Aorta (tissue), 5 donors: ENCODE results near the gene RAB35. TPM values are rescaled to one million over a fixed set of nuclear protein-coding genes. Genes with fewer than 3 reads are reported as not detected.

Experiments used
- ATAC-seq: fragments of 200-7000 bp; cut with Tn5 transposase; one replicate; pipeline ENCODE4 v1.9.1; 2022; ENCODE audit warnings: moderate library complexity; ENCODE audit not compliant: low FRiP score
- DNase-seq, 2 donors: peaks; one replicate each; pipeline ENCODE4 v3.0.0-alpha.2; 2020
- H3K27ac ChIP-seq, 2 donors: one replicate each; pipeline ENCODE4 v1.5.1; 2013; ENCODE audit warnings: low read length in 2 of 2, mild to moderate bottlenecking in 2 of 2, moderate library complexity in 2 of 2, control low read depth in 1 of 2, inconsistent platforms in 1 of 2, low read depth in 1 of 2
- H3K27me3 ChIP-seq, 2 donors: one replicate each; pipeline ENCODE4 v1.6.1; 2013; ENCODE audit warnings: control low read depth in 1 of 2, low read length in 1 of 2, mild to moderate bottlenecking in 1 of 2, moderate library complexity in 1 of 2; ENCODE audit not compliant: insufficient read depth in 2 of 2, control insufficient read depth in 1 of 2
- H3K36me3 ChIP-seq, 2 donors: one replicate each; pipeline ENCODE4 v1.6.1; 2013; ENCODE audit warnings: control low read depth in 1 of 2, low read length in 1 of 2, mild to moderate bottlenecking in 1 of 2; ENCODE audit not compliant: insufficient read depth in 2 of 2, control insufficient read depth in 1 of 2
- H3K4me1 ChIP-seq, 2 donors: one replicate each; pipeline ENCODE4 v1.6.1; 2013; ENCODE audit warnings: low read length in 2 of 2, control low read depth in 1 of 2, mild to moderate bottlenecking in 1 of 2, moderate library complexity in 1 of 2; ENCODE audit not compliant: insufficient read depth in 2 of 2, control insufficient read depth in 1 of 2
- H3K4me3 ChIP-seq, 2 donors: one replicate each; pipeline ENCODE4 v1.5.1; 2013; ENCODE audit warnings: low read length in 2 of 2, control low read depth in 1 of 2, mild to moderate bottlenecking in 1 of 2
- H3K9me3 ChIP-seq: one replicate; pipeline ENCODE4 v1.6.1; 2013; ENCODE audit warnings: mild to moderate bottlenecking, low read length; ENCODE audit not compliant: control insufficient read depth
- WGBS, 2 donors: extraction: QIAGEN DNeasy Blood & Tissue Kit; methylation state at CpG; one replicate each; pipeline ENCODE4 v1.1.7; 2013; 5-methylcytosine and 5-hydroxymethylcytosine counted together
- intact Hi-C, 2 donors: fragments of 100-400 bp; cut with DNase I; formaldehyde crosslinking; loops; one replicate each; pipeline versions ENCODE4 v1.14.2 to v1.15.0; 2022
- long read RNA-seq, 2 donors: library from polyadenylated mRNA; unstranded; transcript quantifications; one replicate each; pipeline ENCODE4 v2.0.0, GENCODE V29; 2020 to 2021
- polyA plus RNA-seq, 2 donors: library from polyadenylated mRNA; stranded (reverse); fragments of 200-250 nt; gene quantifications; one replicate each; pipeline ENCODE4 v1.2.3, GENCODE V29; 2013
- total RNA-seq, 2 donors: library from RNA; stranded (reverse); fragmentation: NEBNext Ultra II Directional; extraction: Animal tissue kit (Norgen Biotek cat#: 25700); gene quantifications; one replicate each; pipeline ENCODE4 v1.2.1, GENCODE V29; 2021
- donor health status: healthy with polysubstance abuse.
- donor health status: Bipolar disorder and iron deficiency.
- donor health status: DM: no; HTN: no; CAD: no.
- donor health status: DM: no; HTN: no; CAD: no.
- donor health status: DM: yes; HTN: yes; CAD: no.

RAB35 gene
- total RNA-seq = 10 to 100 TPM; 47.4 to 52.6 TPM
- polyA plus RNA-seq = 10 to 100 TPM; 15.7 to 23.7 TPM
- long read RNA-seq, donor 1, transcript RAB35-201 (6 exons, 2,945 nt) = major isoform, 62 of 73 reads
- long read RNA-seq, donor 1, partial matches to known transcripts = 2 of 73 reads
- long read RNA-seq, donor 1, other reads (novel, unspliced or antisense) = 7 of 73 reads
- long read RNA-seq, donor 2, partial matches to known transcripts = 1 of 7 reads
- long read RNA-seq, donor 2, other reads (novel, unspliced or antisense) = 4 of 7 reads

GRCh38 chr12:120116441-120116791 lies at the start of gene RAB35:
TSS of gene RAB35 (minus strand) at chr12:120116753. CDS start at chr12:120116650, 103 bp downstream.
- Histone ChIP-seq H3K27me3 (no peaks in the 10 kb centered on the region), H3K27ac (peak within 1 kb of the TSS in 1 of 2 donors; percentile 94), H3K9me3 (no peaks in the 10 kb centered on the region), H3K4me3 (peak within 1 kb of the TSS; percentile 88 to 94), H3K4me1 (peaks cover 5 to 10% of the 10 kb centered on the region in 2 donors), H3K36me3 (no peaks in the 10 kb centered on the region)
- ATAC-seq (no peak), DNase-seq (no peak)
- WGBS, 2 donors = 0% methylated on average over 12 to 50 of the region's 50 CpGs
- intact Hi-C loops = no loop called here

- Histone ChIP-seq H3K4me1 (no peaks in the 10 kb centered on the region), H3K4me3 (no peak overlapping the region), H3K36me3 (peaks cover 11 to 20% of the 10 kb centered on the region in 2 donors), H3K27ac (no peak overlapping the region), H3K9me3 (no peaks in the 10 kb centered on the region), H3K27me3 (no peaks in the 10 kb centered on the region)
- intact Hi-C loops = no loop called here
- WGBS, 2 donors = 88% methylated on average over 11 of the region's 11 CpGs
- DNase-seq (peak in 1 of 2 donors; percentile 10), ATAC-seq (no peak)
Measured at GRCh38 chr12:120164293-120164692, 47.7 kb upstream of the RAB35 start.

- Histone ChIP-seq H3K4me1 (no peaks in the 10 kb centered on the region), H3K27ac (no peak overlapping the region), H3K9me3 (no peaks in the 10 kb centered on the region), H3K27me3 (no peaks in the 10 kb centered on the region), H3K4me3 (no peak overlapping the region), H3K36me3 (peaks cover 6 to 13% of the 10 kb centered on the region in 2 donors)
- intact Hi-C loops = no loop called here
- 87 to 89% methylated on average over 8 of the region's 8 CpGs for WGBS, 2 donors
- DNase-seq (peak in 1 of 2 donors; percentile 33), ATAC-seq (no peak)
Measured at GRCh38 chr12:120162763-120163162, 46.2 kb upstream of the RAB35 start.

GRCh38 chr12:120161852-120162251 lies 45.3 kb upstream of the RAB35 start:
- Histone ChIP-seq H3K9me3 (no peaks in the 10 kb centered on the region), H3K4me3 (no peak overlapping the region), H3K27me3 (no peaks in the 10 kb centered on the region), H3K36me3 (peaks cover 3 to 13% of the 10 kb centered on the region in 2 donors), H3K4me1 (no peaks in the 10 kb centered on the region), H3K27ac (no peak overlapping the region)
- peak in 1 of 2 donors; percentile 38 for DNase-seq
- no peak for ATAC-seq
- intact Hi-C loops = no loop called here
- 90 to 91% methylated on average over 11 of the region's 11 CpGs for WGBS, 2 donors

- no peak for DNase-seq
- Histone ChIP-seq H3K4me1 (no peaks in the 10 kb centered on the region), H3K27me3 (no peaks in the 10 kb centered on the region), H3K36me3 (peaks cover 8 to 21% of the 10 kb centered on the region in 2 donors), H3K27ac (no peak overlapping the region), H3K9me3 (no peaks in the 10 kb centered on the region), H3K4me3 (no peak overlapping the region)
- ATAC-seq = peak; percentile 65
- intact Hi-C loops = no loop called here
- WGBS, 2 donors = 94 to 95% methylated on average over 12 of the region's 12 CpGs
Measured at GRCh38 chr12:120159509-120160237, 43.1 kb upstream of the RAB35 start.

- Histone ChIP-seq H3K27me3 (no peaks in the 10 kb centered on the region), H3K36me3 (peaks cover 8 to 25% of the 10 kb centered on the region in 2 donors), H3K4me3 (no peak overlapping the region), H3K27ac (no peak overlapping the region), H3K9me3 (no peaks in the 10 kb centered on the region), H3K4me1 (no peaks in the 10 kb centered on the region)
- intact Hi-C loops = no loop called here
- WGBS, 2 donors = 93 to 94% methylated on average over 10 of the region's 10 CpGs
- no peak for ATAC-seq
- no peak for DNase-seq
Measured at GRCh38 chr12:120158351-120158750, 41.8 kb upstream of the RAB35 start.

- ATAC-seq = no peak
- H3K9me3 ChIP-seq = no peaks in the 10 kb centered on the region
- 86% methylated on average over 11 of the region's 11 CpGs for WGBS, 2 donors
- no peaks in the 10 kb centered on the region for H3K27me3 ChIP-seq
- intact Hi-C loops = no loop called here
- no peak overlapping the region for H3K27ac ChIP-seq
- H3K4me3 ChIP-seq = no peak overlapping the region
- peaks cover 8 to 20% of the 10 kb centered on the region in 2 donors for H3K36me3 ChIP-seq
- DNase-seq = no peak
- no peaks in the 10 kb centered on the region for H3K4me1 ChIP-seq
Measured at GRCh38 chr12:120157678-120158077, 41.1 kb upstream of the RAB35 start.

- H3K27me3 ChIP-seq = no peaks in the 10 kb centered on the region
- H3K36me3 ChIP-seq = peaks cover 8 to 18% of the 10 kb centered on the region in 2 donors
- no peaks in the 10 kb centered on the region for H3K4me1 ChIP-seq
- intact Hi-C loops = no loop called here
- 91 to 92% methylated on average over 22 of the region's 22 CpGs for WGBS, 2 donors
- ATAC-seq = no peak
- H3K4me3 ChIP-seq = no peak overlapping the region
- H3K9me3 ChIP-seq = no peaks in the 10 kb centered on the region
- no peak overlapping the region for H3K27ac ChIP-seq
- no peak for DNase-seq
Measured at GRCh38 chr12:120156315-120157259, 40.0 kb upstream of the RAB35 start.
